Ovary (tissue), 9 donors: ENCODE measurements around the gene TMEM258. TPM values are rescaled to one million over a fixed set of nuclear protein-coding genes. Genes with fewer than 3 reads are reported as not detected.
A peak's percentile ranks its signal among the peaks of the same experiment; 100 is the strongest.

Experiments
- DNase-seq, 5 donors: peaks; one replicate each; pipeline ENCODE4 v3.0.0-alpha.2; 2019 to 2020
- H3K27ac ChIP-seq, 2 donors: fragments of 200-600 bp; one replicate each; pipeline versions ENCODE4 v1.5.1 to v1.8.0; 2019 to 2022
- H3K27me3 ChIP-seq: fragments of 200-600 bp; one replicate; pipeline ENCODE4 v1.8.0; 2022
- H3K36me3 ChIP-seq: fragments of 200-600 bp; sonication (generic); one replicate; pipeline ENCODE4 v1.5.1; 2019
- H3K4me1 ChIP-seq: one replicate; pipeline ENCODE4 v1.8.1; 2013; ENCODE audit warnings: mild to moderate bottlenecking, moderate library complexity; ENCODE audit not compliant: insufficient read depth
- H3K4me3 ChIP-seq: fragments of 200-600 bp; sonication (generic); one replicate; pipeline ENCODE4 v1.5.1; 2017
- H3K9me3 ChIP-seq, 2 donors: fragments of 200-600 bp in 1 of 2; sonication (generic) in 1 of 2; one replicate each; pipeline versions ENCODE4 v1.5.1 to v1.8.1; 2013 to 2019; ENCODE audit warnings: mild to moderate bottlenecking in 1 of 2, moderate library complexity in 1 of 2
- CTCF ChIP-seq, 3 donors: fragments of 450-650 bp in 2 of 3; fragments of 200-600 bp in 1 of 3; IDR thresholded peaks; one replicate each; pipeline versions ENCODE4 v1.5.1 to v1.8.0; 2016 to 2022; ENCODE audit warnings: antibody characterized with exemption in 3 of 3, mild to moderate bottlenecking in 1 of 3
- EP300 ChIP-seq: sonication (generic); formaldehyde crosslinking; IDR thresholded peaks from one replicate; pipeline ENCODE4 v1.6.1; 2017; ENCODE audit warnings: antibody characterized with exemption
- POLR2A ChIP-seq: fragments of 450-650 bp; IDR thresholded peaks from one replicate; pipeline ENCODE4 v1.6.1; 2017; ENCODE audit warnings: antibody characterized with exemption, mild to moderate bottlenecking, moderate library complexity
- WGBS, 3 donors: extraction: QIAGEN DNeasy Blood & Tissue Kit in 1 of 3; methylation state at CpG; one replicate each; pipeline versions ENCODE4 v1.1.5 to v1.1.7; 2013 to 2017; 5-methylcytosine and 5-hydroxymethylcytosine counted together
- intact Hi-C, 4 donors: fragments of 100-400 bp; cut with DNase I; formaldehyde crosslinking; loops; one replicate each; pipeline versions ENCODE4 v1.11.0 to v1.15.1; 2022 to 2023
- polyA plus RNA-seq, 2 donors: library from polyadenylated mRNA; stranded (reverse); fragments of 200-250 nt in 1 of 2; fragments of 350-450 nt in 1 of 2; fragmentation: Illumina TruSeq in 1 of 2; extraction: RNeasy Lipid Tissue Mini Kit (QIAGEN cat#74804) in 1 of 2; gene quantifications; one replicate each; pipeline ENCODE4 v1.2.3, GENCODE V29; 2013 to 2014
- total RNA-seq, 7 donors: library from RNA; depleted of rRNA in 2 of 7; stranded (reverse); fragments of >200 nt in 2 of 7; fragmentation: NEBNext Ultra II Directional in 3 of 7; extraction: Animal tissue kit (Norgen Biotek cat#: 25700) in 3 of 7; gene quantifications; one replicate each; pipeline versions ENCODE4 v1.1.0 to v1.2.4, GENCODE V29; 2016 to 2023
- donor health status: DM: no; HTN: no; CAD: no; lungs with moderate emphysema.
- donor health status: DM: no; HTN: no; CAD: no.
- donor health status: Bipolar disorder and iron deficiency.
- donor health status: DM: yes; HTN: yes; CAD: no.
- donor health status: DM: no; HTN: no; CAD: no.
- donor health status: DM: yes; HTN: yes; CAD: no.

The TMEM258 gene
- total and polyA plus RNA-seq, 9 donors: 32.2 to 192 (median 119) TPM

GRCh38 chr11:61753672-61754071 lies 38.7 kb downstream of the TMEM258 start:
- H3K4me3 ChIP-seq: peak overlapping the region; percentile 75
- TF ChIP-seq EP300 (no peak), CTCF (IDR thresholded peaks at IDR 0.05) (no peak), POLR2A (no peak)
- peak in 1 of 5 donors; percentile 41 for DNase-seq
- 77 to 89% (median 79%) methylated on average over 5 of the region's 5 CpGs for WGBS, 3 donors
- H3K9me3 ChIP-seq: no peaks in the 10 kb centered on the region
- H3K27ac ChIP-seq: peak overlapping the region; percentile 19 to 73
- H3K4me1 ChIP-seq: peaks cover 9% of the 10 kb centered on the region
- H3K36me3 ChIP-seq: no peaks in the 10 kb centered on the region
- no peaks in the 10 kb centered on the region for H3K27me3 ChIP-seq
- intact Hi-C loops: no loop called here

- TF ChIP-seq POLR2A (no peak), EP300 (no peak), CTCF (IDR thresholded peaks at IDR 0.05) (no peak)
- Histone ChIP-seq H3K4me3 (peak overlapping the region; percentile 75), H3K27me3 (no peaks in the 10 kb centered on the region), H3K36me3 (no peaks in the 10 kb centered on the region), H3K4me1 (peaks cover 9% of the 10 kb centered on the region), H3K27ac (peak overlapping the region; percentile 19 to 73), H3K9me3 (no peaks in the 10 kb centered on the region)
- intact Hi-C loops: loop anchor here in 1 of 4 donors (1.0 kb wide), 1 partner anchor 39 kb away; the partner anchor contains the start of genes FEN1 and TMEM258
- 25 to 30% (median 30%) methylated on average over 17 of the region's 17 CpGs for WGBS, 3 donors
- peak in 1 of 5 donors; percentile 40 for DNase-seq
These were observed 39.4 kb downstream of the TMEM258 start for GRCh38 chr11:61752925-61753521.

GRCh38 chr11:61752117-61752924 lies 40.1 kb downstream of the TMEM258 start, which contains the start of gene MYRF:
Gene MYRF, plus strand, starts transcription at chr11:61752636. Its CDS starts 109 bp downstream, at chr11:61752745.
- 2 to 3% (median 2%) methylated on average over 39 to 93 of the region's 93 CpGs for WGBS, 3 donors
- peak within 1 kb of the TSS; percentile 75 for H3K4me3 ChIP-seq
- no peaks in the 10 kb centered on the region for H3K36me3 ChIP-seq
- H3K27ac ChIP-seq: peak within 1 kb of the TSS; percentile 19 to 73
- H3K4me1 ChIP-seq: peaks cover 12% of the 10 kb centered on the region
- peak; percentile 59 to 84 (median 62) for DNase-seq
- H3K9me3 ChIP-seq: no peaks in the 10 kb centered on the region
- TF ChIP-seq POLR2A: no peak
- peak; percentile 9 to 77 (median 72) for TF ChIP-seq CTCF (IDR thresholded peaks at IDR 0.05)
- H3K27me3 ChIP-seq: no peaks in the 10 kb centered on the region
- intact Hi-C loops: loop anchor here in 1 of 4 donors (1.0 kb wide), 1 partner anchor 40 kb away; the partner anchor contains the start of genes FEN1 and TMEM258

GRCh38 chr11:61751384-61751783 lies 41.0 kb downstream of the TMEM258 start:
- intact Hi-C loops: no loop called here
- H3K36me3 ChIP-seq: no peaks in the 10 kb centered on the region
- H3K27ac ChIP-seq: no peak overlapping the region
- 39 to 64% (median 43%) methylated on average over 14 of the region's 14 CpGs for WGBS, 3 donors
- no peak overlapping the region for H3K4me3 ChIP-seq
- no peaks in the 10 kb centered on the region for H3K27me3 ChIP-seq
- H3K9me3 ChIP-seq: no peaks in the 10 kb centered on the region
- DNase-seq: peak; percentile 51 to 73 (median 56)
- TF ChIP-seq CTCF (IDR thresholded peaks at IDR 0.05): no peak
- TF ChIP-seq POLR2A: no peak
- no peak for TF ChIP-seq EP300
- peaks cover 12% of the 10 kb centered on the region for H3K4me1 ChIP-seq
